A673 (cell line): ENCODE results near the gene EWSR1. TPM values are rescaled to one million over a fixed set of nuclear protein-coding genes. Genes with fewer than 3 reads are reported as not detected.

ENCODE experiments used
- BruUV-seq: library from RNA; stranded (reverse); fragments of 400-500 nt; replicated peaks from 2 replicates; lab custom pipeline; 2021; lab: Mats Ljungman, UMichigan
- CTCF ChIA-PET: fragments of 300-600 bp; sonication (Branson Sonifier 250); formaldehyde crosslinking; loops from one replicate; lab custom pipeline; 2022; ENCODE audit warnings: antibody characterized with exemption; lab: Charles Lee
- POLR2A ChIA-PET: fragments of 300-600 bp; sonication (Branson Sonifier 250); formaldehyde crosslinking; loops from one replicate; lab custom pipeline; 2022; ENCODE audit warnings: antibody characterized with exemption; ENCODE audit not compliant: low non-redundant PET; lab: Charles Lee
- DNase-seq: peaks from one replicate; pipeline ENCODE4 v3.0.0-alpha.2; 2015; ENCODE audit warnings: low spot score
- H3K27ac ChIP-seq: fragments of 200-600 bp; sonication (generic); 2 replicates; pipeline ENCODE4 v1.5.1; 2016; ENCODE audit warnings: mixed run types, low read depth, mild to moderate bottlenecking, mixed read lengths, antibody characterized with exemption, low read length; ENCODE audit not compliant: poor library complexity, severe bottlenecking
- H3K27me3 ChIP-seq: fragments of 200-600 bp; sonication (generic); replicated peaks from 2 replicates; pipeline ENCODE4 v1.6.1; 2017; ENCODE audit warnings: mixed run types, low read depth, mild to moderate bottlenecking, mixed read lengths, antibody characterized with exemption, low read length; ENCODE audit not compliant: insufficient read depth, poor library complexity
- H3K36me3 ChIP-seq: fragments of 200-600 bp; sonication (generic); 2 replicates; pipeline ENCODE4 v1.6.1; 2016; ENCODE audit warnings: mixed run types, mild to moderate bottlenecking, mixed read lengths, antibody characterized with exemption, low read length; ENCODE audit not compliant: insufficient read depth, poor library complexity, severe bottlenecking
- H3K4me1 ChIP-seq: fragments of 200-600 bp; sonication (generic); 2 replicates; pipeline ENCODE4 v1.6.1; 2017; ENCODE audit warnings: mixed run types, mild to moderate bottlenecking, mixed read lengths, antibody characterized with exemption, low read length; ENCODE audit not compliant: insufficient read depth, poor library complexity, severe bottlenecking
- H3K4me3 ChIP-seq: fragments of 200-600 bp; sonication (generic); 2 replicates; pipeline ENCODE4 v1.5.1; 2016; ENCODE audit warnings: low read depth, mixed run types, mild to moderate bottlenecking, mixed read lengths, low read length; ENCODE audit not compliant: poor library complexity, severe bottlenecking
- H3K9me3 ChIP-seq: fragments of 200-600 bp; sonication (generic); 2 replicates; pipeline ENCODE4 v1.6.1; 2016; ENCODE audit warnings: mixed run types, low read depth, mild to moderate bottlenecking, mixed read lengths, antibody characterized with exemption, low read length; ENCODE audit not compliant: poor library complexity, severe bottlenecking
- CTCF ChIP-seq: fragments of 300-800, 200-600 bp; sonication (generic); conservative IDR thresholded peaks from 2 replicates; pipeline ENCODE4 v1.5.1; 2017; ENCODE audit warnings: low read depth, mild to moderate bottlenecking, antibody characterized with exemption, low read length, moderate library complexity, mixed read lengths
- EZH2 ChIP-seq: fragments of 200-600 bp; sonication (generic); IDR thresholded peaks from 2 replicates; pipeline ENCODE4 v1.6.1; 2017; ENCODE audit warnings: borderline replicate concordance, low read depth, mild to moderate bottlenecking, mixed read lengths, antibody characterized with exemption, low read length; ENCODE audit not compliant: poor library complexity, severe bottlenecking
- intact Hi-C: fragments of 100-400 bp; cut with micrococcal nuclease; formaldehyde crosslinking; loops from one replicate; pipeline ENCODE4 v1.10.0; 2022; ENCODE audit not compliant: unreplicated experiment
- total RNA-seq: library from RNA; stranded (reverse); gene quantifications from 2 replicates; pipeline ENCODE4 v1.2.3, GENCODE V29; 2021

The EWSR1 gene
- total RNA-seq, 1 experiment from 2014 or later, result 358 TPM

GRCh38 chr22:29301716-29302401, 33.8 kb downstream of the EWSR1 start:
- Histone ChIP-seq H3K4me1 (peaks cover 2% of the 10 kb centered on the region), H3K27me3 (no peaks in the 10 kb centered on the region), H3K36me3 (peaks cover 26% of the 10 kb centered on the region), H3K9me3 (no peaks in the 10 kb centered on the region), H3K27ac (no peak overlapping the region), H3K4me3 (no peak overlapping the region)
- ChIA-PET POLR2A (no interaction called here), CTCF (no interaction called here)
- intact Hi-C loops, result no loop called here
- no peak for DNase-seq
- no TSS peak for BruUV-seq
- TF ChIP-seq EZH2 (no peak), CTCF (no peak)

GRCh38 chr22:29302402-29302680, 34.3 kb downstream of the EWSR1 start:
- POLR2A ChIA-PET, result no interaction called here
- peaks cover 21% of the 10 kb centered on the region for H3K36me3 ChIP-seq
- TF ChIP-seq CTCF, result no peak
- no peak for TF ChIP-seq EZH2
- intact Hi-C loops, result no loop called here
- peaks cover 2% of the 10 kb centered on the region for H3K4me1 ChIP-seq
- no TSS peak for BruUV-seq
- no peak overlapping the region for H3K27ac ChIP-seq
- no peaks in the 10 kb centered on the region for H3K27me3 ChIP-seq
- no peak overlapping the region for H3K4me3 ChIP-seq
- CTCF ChIA-PET, result no interaction called here
- no peak for DNase-seq
- H3K9me3 ChIP-seq, result no peaks in the 10 kb centered on the region

GRCh38 chr22:29302681-29303465, 34.8 kb downstream of the EWSR1 start:
- intact Hi-C loops, result no loop called here
- no peak for DNase-seq
- Histone ChIP-seq H3K36me3 (peaks cover 16% of the 10 kb centered on the region), H3K4me1 (peaks cover 6% of the 10 kb centered on the region), H3K27me3 (no peaks in the 10 kb centered on the region), H3K27ac (no peak overlapping the region), H3K4me3 (no peak overlapping the region), H3K9me3 (no peaks in the 10 kb centered on the region)
- POLR2A ChIA-PET, result no interaction called here
- BruUV-seq, result no TSS peak
- TF ChIP-seq EZH2 (no peak), CTCF (no peak)
- CTCF ChIA-PET, result interaction anchor here (0.6 kb wide), 1 partner anchor 18 kb away, joined by 3 read pairs; no protein-coding TSS in a partner anchor
